Muscle layer of colon (tissue), 2 donors: ENCODE results near the gene NTRK1.

Experiments
- H3K27ac ChIP-seq: one replicate; pipeline ENCODE4 v1.7.0; 2013; ENCODE audit warnings: low read depth, mild to moderate bottlenecking, low read length, moderate library complexity
- H3K27me3 ChIP-seq, 2 donors: one replicate each; pipeline ENCODE4 v1.7.0; 2013; ENCODE audit warnings: low read length in 2 of 2, mild to moderate bottlenecking in 2 of 2; ENCODE audit not compliant: insufficient read depth in 2 of 2, control insufficient read depth in 1 of 2
- H3K36me3 ChIP-seq: one replicate; pipeline ENCODE4 v1.7.0; 2013; ENCODE audit warnings: mild to moderate bottlenecking, low read length; ENCODE audit not compliant: insufficient read depth
- H3K4me1 ChIP-seq: one replicate; pipeline ENCODE4 v1.7.0; 2013; ENCODE audit warnings: mild to moderate bottlenecking, low read length; ENCODE audit not compliant: insufficient read depth
- H3K4me3 ChIP-seq, 2 donors: one replicate each; pipeline ENCODE4 v1.7.0; 2013; ENCODE audit warnings: low read length in 2 of 2, low read depth in 1 of 2, mild to moderate bottlenecking in 1 of 2, moderate library complexity in 1 of 2
- H3K9ac ChIP-seq: one replicate; pipeline ENCODE4 v1.7.0; 2013; ENCODE audit warnings: low read length
- H3K9me3 ChIP-seq: one replicate; pipeline ENCODE4 v1.7.0; 2013; ENCODE audit warnings: mild to moderate bottlenecking, low read length
- donor health status: abdominal sarcoma.
- donor health status: Adenocarcinoma of cecum.

NTRK1 gene

DNA sequence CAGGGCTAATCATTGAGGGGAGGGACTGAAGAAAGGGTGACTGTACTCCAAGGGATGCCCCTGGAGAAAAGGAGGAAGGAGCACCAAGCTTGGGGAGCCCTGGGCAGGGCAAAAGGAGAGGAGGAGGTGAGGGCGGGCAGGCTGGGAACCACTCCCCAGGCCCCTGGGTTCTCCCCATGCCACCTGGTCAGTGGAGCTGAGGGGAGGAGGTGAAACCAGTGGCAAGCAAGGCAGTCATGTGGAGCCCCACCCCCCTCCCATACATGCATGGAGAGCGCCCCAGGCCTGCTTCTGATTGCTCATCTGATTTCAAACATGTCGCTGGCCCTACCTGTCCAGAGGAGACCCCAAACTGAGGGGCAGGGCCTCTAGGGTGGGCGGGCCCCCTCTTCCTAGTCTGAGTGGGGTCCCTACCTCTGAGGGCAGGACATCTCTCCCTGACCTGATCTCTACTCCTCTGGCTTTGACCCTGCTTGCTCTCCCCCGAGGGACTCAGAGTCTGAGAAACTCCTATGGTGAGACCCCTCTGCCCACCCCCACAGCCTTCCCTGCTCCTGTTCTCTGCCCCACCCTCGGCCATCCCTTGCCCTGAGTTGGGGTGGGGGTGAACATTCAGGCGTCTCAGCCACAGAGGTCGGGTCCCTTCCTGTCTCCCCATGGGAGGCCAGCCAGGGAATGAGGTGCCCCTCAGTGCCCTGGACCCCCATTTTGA is 20.3 kb upstream of the NTRK1 start:
- Histone ChIP-seq H3K4me3 (no peak overlapping the region), H3K27me3 (peaks cover 8 to 56% of the 10 kb centered on the region in 2 donors), H3K36me3 (no peaks in the 10 kb centered on the region), H3K9ac (no peak overlapping the region), H3K9me3 (no peaks in the 10 kb centered on the region), H3K27ac (no peak overlapping the region), H3K4me1 (no peaks in the 10 kb centered on the region)

DNA sequence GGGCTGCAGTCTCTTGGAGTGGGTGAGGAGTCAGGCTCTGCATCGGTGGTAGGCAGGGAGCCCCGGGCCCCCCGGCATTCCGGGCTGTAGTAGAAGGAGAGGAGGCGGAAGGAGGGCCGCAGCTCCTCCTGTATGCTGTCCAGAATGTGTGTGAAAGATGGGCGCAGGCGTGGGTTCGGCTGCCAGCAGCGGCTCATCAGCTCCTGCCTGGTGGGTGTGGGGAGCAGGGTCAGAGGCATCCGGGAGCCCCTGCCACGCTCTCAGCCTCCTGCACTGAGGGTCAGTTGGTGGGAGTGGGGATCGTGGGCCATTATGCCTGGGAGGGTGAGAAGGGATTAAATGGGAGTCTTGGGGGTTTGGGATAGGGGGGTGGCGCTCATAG is 19.8 kb upstream of the NTRK1 start:
- no peaks in the 10 kb centered on the region for H3K9me3 ChIP-seq
- no peak overlapping the region for H3K27ac ChIP-seq
- H3K4me3 ChIP-seq = no peak overlapping the region
- no peak overlapping the region for H3K9ac ChIP-seq
- H3K4me1 ChIP-seq = no peaks in the 10 kb centered on the region
- peaks cover 8 to 60% of the 10 kb centered on the region in 2 donors for H3K27me3 ChIP-seq
- H3K36me3 ChIP-seq = no peaks in the 10 kb centered on the region

DNA sequence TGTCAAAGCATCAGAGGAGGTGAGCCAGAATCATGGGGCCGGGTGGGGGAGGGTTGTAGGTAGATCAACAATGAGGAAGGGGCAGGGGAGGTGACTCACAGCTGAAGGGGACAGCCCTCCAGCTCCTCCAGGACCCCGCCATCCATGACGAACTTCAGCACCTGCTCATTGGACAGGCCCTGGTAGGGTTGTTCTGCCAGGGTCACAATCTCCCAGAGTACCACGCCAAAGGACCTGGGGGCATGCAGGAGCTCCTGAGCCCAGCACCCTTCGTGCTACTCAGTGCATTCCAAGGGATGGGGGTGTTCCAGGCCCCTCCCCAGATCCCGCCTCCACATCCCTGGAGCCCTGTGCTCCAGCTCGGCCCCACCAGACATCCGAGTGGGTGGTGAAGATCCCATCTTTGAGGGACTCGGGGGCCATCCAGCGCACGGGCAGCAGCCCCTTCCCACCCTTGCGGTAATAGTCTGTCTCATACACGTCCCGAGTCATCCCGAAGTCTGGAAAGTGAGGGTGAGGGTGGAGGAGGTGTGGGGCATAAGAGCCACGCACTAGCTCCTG is 19.3 kb upstream of the NTRK1 start:
- Histone ChIP-seq H3K4me3 (no peak overlapping the region), H3K4me1 (no peaks in the 10 kb centered on the region), H3K9me3 (no peaks in the 10 kb centered on the region), H3K9ac (no peak overlapping the region), H3K27me3 (peaks cover 8 to 64% of the 10 kb centered on the region in 2 donors), H3K36me3 (no peaks in the 10 kb centered on the region), H3K27ac (no peak overlapping the region)

DNA sequence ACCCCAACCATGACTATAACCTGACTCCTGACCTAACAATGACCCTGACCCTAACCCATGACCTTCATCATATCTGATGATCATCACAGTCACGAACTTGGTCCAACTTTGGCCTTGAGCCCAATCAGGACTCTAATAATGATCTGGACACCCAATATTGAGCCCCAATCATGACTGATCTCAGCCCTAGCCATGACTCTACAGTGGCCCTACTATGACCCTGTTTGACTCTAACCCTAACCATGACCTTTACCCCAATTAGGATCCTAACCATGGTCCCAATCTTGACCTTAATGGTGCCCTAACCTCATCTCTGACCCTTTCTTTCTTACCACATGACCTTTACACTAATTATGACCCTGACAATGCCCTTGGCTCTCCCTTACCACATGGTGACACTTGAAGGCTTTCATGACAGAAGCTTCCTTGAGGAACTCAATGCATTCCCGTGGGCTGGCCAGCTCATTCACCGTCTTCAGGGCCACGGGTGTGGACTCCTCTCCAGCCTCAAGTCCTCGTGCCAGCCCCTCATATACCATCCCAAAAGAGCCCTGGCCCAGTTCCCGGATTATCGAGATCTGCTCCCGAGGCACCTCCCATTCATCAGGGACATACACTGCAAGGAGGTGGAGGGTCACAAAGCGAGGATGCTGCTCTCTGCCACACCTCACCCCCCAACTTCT is 17.9 kb upstream of the NTRK1 start:
- H3K27me3 ChIP-seq = peaks cover 8 to 71% of the 10 kb centered on the region in 2 donors
- no peak overlapping the region for H3K27ac ChIP-seq
- no peaks in the 10 kb centered on the region for H3K9me3 ChIP-seq
- H3K4me1 ChIP-seq = no peaks in the 10 kb centered on the region
- H3K36me3 ChIP-seq = no peaks in the 10 kb centered on the region
- no peak overlapping the region for H3K4me3 ChIP-seq
- no peak overlapping the region for H3K9ac ChIP-seq

DNA sequence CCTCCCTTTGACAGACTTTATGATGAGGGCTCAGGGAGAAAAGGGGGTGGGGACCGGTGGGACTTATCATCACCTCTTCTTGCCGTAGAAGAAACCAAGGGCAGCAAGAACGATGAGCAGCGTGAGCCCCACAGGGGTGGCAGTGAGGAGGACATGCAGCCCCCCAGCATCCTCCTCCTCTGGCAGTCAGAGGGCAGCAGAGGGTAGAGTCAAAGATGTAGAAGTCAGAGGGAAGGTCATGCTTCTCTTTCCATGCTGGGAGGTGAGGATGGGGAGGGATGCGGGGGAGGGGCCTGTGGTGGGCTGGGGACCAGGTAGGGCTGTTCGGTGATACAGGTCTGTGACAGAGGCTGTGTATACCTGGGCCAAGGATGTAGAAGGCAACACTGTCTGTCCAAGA is 16.6 kb upstream of the NTRK1 start:
- Histone ChIP-seq H3K9ac (no peak overlapping the region), H3K4me3 (no peak overlapping the region), H3K27me3 (peaks cover 8 to 71% of the 10 kb centered on the region in 2 donors), H3K4me1 (no peaks in the 10 kb centered on the region), H3K27ac (no peak overlapping the region), H3K9me3 (no peaks in the 10 kb centered on the region), H3K36me3 (no peaks in the 10 kb centered on the region)

DNA sequence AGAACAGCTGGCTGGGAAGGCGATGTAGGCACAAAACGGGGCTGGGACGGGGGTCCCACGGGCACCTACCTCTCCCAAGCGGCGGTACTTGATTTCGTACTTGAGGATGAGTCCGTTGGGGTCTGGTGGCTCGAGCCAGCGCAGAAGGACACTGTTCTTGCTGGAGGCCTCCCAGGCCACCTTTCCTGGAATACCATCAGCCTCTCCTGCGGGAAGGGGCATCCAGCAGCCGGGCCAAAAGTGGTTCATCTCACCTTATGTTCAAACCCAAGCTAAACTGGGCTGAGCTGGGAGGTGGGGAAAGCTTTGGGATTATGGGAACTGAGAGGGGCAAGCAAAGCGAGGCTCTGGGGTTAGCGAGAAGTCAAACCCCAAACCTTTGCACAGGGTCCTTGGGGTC is 16.0 kb upstream of the NTRK1 start:
- Histone ChIP-seq H3K27ac (no peak overlapping the region), H3K36me3 (no peaks in the 10 kb centered on the region), H3K27me3 (peaks cover 8 to 66% of the 10 kb centered on the region in 2 donors), H3K9ac (no peak overlapping the region), H3K4me1 (no peaks in the 10 kb centered on the region), H3K9me3 (no peaks in the 10 kb centered on the region), H3K4me3 (no peak overlapping the region)

DNA sequence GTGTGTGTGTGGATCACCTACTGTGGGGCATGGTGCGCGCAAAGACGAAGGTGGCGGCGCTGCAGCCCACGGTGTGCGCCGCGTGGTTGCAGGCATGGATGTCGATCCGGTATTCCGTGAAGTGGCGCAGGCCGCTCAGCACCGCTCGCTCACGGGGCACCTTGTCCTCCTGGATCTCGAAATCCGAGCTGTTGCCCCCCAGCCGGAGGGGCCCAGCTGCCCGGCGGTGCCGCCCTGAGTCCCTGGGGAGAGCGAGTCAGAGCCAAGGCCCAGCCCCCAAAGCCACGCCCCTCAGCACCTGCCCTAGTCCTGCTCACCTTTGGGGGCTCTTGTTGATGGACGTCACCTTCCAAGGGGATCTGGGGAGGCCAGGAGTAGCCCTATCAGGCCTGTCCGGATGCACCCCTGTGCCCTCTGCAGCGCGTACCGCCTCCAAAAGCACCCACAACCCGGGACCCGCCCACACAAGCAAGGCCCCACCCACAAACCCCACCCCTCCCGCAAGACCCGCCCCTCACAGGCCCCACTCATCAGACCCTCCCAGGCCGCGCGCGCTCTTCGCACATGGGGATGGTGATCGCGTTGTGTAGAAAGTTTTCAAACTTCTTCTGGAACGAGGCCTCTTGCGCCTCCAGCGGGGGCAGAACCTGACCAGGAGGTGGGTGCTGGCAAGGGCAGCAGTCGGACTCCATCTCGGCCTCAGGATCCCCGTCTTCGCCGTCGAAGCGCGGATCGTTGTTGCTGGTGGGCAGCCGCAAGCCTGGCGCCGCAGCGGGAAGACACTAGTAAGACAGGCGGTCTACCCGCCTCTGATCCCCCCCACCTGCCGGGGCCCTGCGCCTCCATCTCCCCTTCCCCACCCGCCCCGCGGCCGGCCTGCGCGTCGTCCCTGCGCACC is 15.4 kb upstream of the NTRK1 start:
- Histone ChIP-seq H3K36me3 (no peaks in the 10 kb centered on the region), H3K27me3 (peaks cover 8 to 61% of the 10 kb centered on the region in 2 donors), H3K27ac (no peak overlapping the region), H3K4me3 (no peak overlapping the region), H3K9ac (no peak overlapping the region), H3K4me1 (no peaks in the 10 kb centered on the region), H3K9me3 (no peaks in the 10 kb centered on the region)

DNA sequence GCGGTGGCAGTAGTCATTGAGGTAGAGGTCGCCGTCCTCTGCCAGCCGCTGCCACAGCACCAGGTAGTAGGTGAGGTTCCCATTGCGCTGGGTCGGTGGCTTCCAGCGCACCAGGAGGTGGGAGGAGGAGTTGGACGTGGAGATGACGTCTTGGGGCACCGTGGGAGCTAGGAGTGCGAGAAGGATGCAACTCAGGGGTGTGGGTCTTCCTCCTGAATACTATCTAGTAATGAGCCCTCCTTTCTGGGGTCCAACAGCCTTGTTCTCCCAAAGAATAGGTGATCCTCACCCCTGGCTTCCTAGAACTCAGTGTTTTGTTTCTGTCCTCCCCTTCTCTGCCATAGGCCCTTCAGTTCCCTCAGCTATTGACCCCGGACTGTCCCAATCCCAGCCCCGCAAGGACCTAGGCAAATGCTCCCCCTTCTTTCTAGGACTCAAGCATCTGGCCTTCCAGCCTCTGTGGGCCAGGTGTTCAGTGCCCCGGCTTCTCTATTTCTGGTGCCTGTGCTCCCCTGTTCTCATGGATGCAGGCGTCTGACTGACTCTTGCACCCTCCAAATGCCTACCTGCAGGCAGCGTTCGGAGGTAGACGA is 14.6 kb upstream of the NTRK1 start:
- Histone ChIP-seq H3K27me3 (peaks cover 8 to 54% of the 10 kb centered on the region in 2 donors), H3K27ac (no peak overlapping the region), H3K4me1 (no peaks in the 10 kb centered on the region), H3K9me3 (no peaks in the 10 kb centered on the region), H3K36me3 (no peaks in the 10 kb centered on the region), H3K4me3 (no peak overlapping the region), H3K9ac (no peak overlapping the region)

DNA sequence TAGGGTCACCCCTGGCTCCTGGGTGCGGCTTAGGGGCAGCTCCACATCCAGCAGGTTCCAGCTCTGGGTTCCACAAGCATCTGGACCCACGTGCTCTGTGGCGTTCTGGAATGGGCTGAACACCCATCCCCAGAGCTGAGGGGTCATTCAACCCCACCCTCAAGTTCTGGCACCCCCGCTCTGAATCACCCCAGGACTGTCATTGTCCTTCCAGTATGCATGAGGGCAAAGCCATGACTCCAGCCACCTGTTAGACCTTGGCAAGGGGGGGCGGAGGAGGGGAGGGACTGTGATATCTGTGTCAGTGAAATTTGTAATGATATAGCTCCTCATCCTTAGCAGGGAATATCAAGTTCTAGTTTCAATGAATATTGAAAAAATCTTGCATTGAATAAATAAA is 14.0 kb upstream of the NTRK1 start:
- H3K27ac ChIP-seq = no peak overlapping the region
- H3K4me3 ChIP-seq = no peak overlapping the region
- H3K4me1 ChIP-seq = no peaks in the 10 kb centered on the region
- no peaks in the 10 kb centered on the region for H3K36me3 ChIP-seq
- H3K9ac ChIP-seq = no peak overlapping the region
- peaks cover 8 to 54% of the 10 kb centered on the region in 2 donors for H3K27me3 ChIP-seq
- H3K9me3 ChIP-seq = no peaks in the 10 kb centered on the region

DNA sequence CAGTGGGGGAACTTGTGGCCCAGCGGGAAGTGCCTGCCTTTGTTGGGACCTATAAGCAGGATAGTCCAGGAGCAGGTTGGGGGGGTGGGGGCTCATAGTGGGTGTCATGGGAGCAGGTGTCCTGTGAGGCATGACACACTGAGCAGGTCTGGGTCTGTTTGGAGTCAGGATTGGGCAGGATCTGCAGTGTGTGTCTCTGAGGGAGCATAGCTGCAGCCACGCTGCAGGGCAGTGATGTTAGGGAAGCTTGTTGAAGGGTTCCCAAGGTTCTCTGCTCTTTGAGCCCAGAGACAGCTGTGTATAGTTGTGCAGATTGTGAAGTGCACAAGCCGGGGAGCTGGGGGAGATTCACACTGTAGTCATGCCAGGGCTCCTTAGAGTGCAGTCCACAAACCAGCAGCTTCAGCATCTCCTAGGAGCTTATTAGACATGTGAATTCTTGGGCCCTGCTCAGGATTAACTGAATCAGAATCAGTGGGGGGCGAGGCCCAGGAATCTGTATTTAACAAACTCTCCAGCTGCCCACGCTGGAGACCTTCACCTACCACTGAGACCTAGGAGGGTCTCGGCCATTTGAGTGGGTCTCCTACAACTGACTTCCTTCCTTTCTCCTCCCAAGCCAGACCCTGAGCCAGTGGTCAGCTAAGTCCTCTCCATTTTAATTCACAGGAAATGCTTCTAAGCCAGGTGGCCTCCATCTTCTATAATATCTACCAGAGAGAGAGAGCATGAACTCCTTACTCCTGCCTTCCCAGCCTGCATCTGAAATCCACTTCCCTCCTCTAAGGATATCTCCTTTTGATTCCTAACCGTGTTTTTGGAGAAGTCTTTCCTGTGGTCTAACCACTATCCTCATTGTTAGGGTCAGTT is 12.8 kb upstream of the NTRK1 start:
- Histone ChIP-seq H3K9me3 (no peaks in the 10 kb centered on the region), H3K4me3 (no peak overlapping the region), H3K27me3 (peaks cover 8 to 50% of the 10 kb centered on the region in 2 donors), H3K4me1 (no peaks in the 10 kb centered on the region), H3K27ac (no peak overlapping the region), H3K9ac (no peak overlapping the region), H3K36me3 (no peaks in the 10 kb centered on the region)
